ENCODE data around the gene LAMA2.

Gene LAMA2

DNA sequence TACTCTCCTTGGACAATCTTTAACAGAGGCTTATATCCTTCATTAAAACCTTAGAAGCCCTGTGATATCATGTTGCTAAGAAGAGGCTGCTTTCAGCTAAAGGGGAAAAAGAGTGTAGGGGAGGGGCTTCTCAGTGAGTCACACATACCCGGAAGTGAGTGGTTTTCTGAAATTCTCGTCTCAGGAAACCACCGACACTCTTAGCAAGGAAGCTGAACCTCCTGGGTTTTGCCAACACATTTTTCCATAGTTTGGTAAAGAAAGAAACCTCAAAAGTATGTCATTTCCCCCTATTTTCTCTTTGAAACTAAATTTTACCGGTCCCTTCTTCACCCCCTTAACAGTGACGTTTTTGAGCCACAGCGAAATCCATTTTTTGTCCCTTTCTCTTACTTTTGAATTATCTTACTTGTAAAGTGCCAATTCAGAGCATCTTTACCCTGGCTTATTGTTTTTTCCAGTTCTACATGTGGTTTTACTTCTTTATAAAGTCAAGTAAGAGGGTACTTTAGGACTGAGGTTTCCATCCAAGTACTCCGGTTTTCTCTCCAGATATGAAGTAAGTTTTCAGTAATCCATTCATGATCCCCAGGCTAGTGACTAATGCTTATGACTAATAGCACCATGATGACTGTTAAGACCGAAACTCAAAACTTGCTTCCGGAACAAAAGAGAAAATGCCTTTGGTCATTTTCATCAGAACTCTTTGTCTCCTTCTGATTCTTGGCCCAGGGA, 607.8 kb downstream of the LAMA2 start:
- peak; percentile 98 for DNase-seq (ENCODE audit: low read depth, low spot score)
- in situ Hi-C loops (cut with HindIII; ENCODE audit: low sequenced_read_pairs): no loop called here
- peak overlapping the region; percentile 36 for H3K4me3 ChIP-seq (ENCODE audit: low read depth, low read length)
- TF ChIP-seq CTCF (IDR thresholded peaks at IDR 0.05; ENCODE audit: low read depth, low read length): no peak

DNA sequence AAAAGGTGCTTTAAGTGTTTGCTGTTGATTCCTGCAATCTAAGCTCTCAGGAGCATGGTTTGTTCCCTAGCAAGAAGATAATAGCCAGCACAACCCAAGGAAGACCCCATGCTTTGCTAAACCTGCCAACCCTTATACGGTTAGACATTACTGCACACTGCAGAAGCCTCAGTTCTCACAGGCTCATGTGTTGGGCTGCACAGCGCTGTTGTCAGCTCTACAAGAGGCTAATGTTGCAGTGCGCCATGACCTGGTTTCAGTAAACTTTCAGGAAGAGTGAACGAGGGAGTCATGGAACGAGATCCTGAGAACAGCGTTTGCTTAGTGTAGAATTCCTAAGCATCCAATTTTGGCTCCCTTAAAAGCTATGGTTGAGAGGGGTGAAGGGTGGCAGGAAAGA, 608.5 kb downstream of the LAMA2 start:
- no peak overlapping the region for H3K4me3 ChIP-seq (ENCODE audit: low read depth, low read length)
- TF ChIP-seq CTCF (IDR thresholded peaks at IDR 0.05; ENCODE audit: low read depth, low read length): no peak
- in situ Hi-C loops (cut with HindIII; ENCODE audit: low sequenced_read_pairs): no loop called here
- no peak for DNase-seq (ENCODE audit: low read depth, low spot score)

DNA sequence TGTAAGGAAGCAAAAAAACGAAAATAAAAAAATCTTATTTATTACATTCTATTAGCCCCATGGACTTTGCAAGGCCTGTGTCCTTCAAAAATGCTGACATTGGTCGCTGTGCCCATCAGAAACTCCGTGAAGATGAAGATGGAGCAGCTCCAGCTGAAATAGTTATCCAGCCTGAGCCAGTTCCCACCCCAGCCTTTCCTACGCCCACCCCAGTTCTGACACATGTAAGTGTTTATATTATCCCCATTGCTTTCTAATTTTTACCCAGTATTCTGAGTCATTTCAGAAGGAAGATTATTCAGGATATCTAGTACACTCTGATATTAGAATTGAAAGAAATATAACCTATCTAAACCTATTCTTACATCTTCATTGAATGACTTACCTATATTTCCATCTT, 609.3 kb downstream of the LAMA2 start:
- DNase-seq (ENCODE audit: low read depth, low spot score): no peak
- H3K4me3 ChIP-seq (ENCODE audit: low read depth, low read length): no peak overlapping the region
- in situ Hi-C loops (cut with HindIII; ENCODE audit: low sequenced_read_pairs): no loop called here
- TF ChIP-seq CTCF (IDR thresholded peaks at IDR 0.05; ENCODE audit: low read depth, low read length): no peak

GRCh38 chr6:129493354-129493902, 610.5 kb downstream of the LAMA2 start:
- peak; percentile 73 for DNase-seq (ENCODE audit: low read depth, low spot score)
- in situ Hi-C loops (cut with HindIII; ENCODE audit: low sequenced_read_pairs): no loop called here
- no peak overlapping the region for H3K4me3 ChIP-seq (ENCODE audit: low read depth, low read length)
- no peak for TF ChIP-seq CTCF (IDR thresholded peaks at IDR 0.05; ENCODE audit: low read depth, low read length)

GRCh38 chr6:129494099-129494498, 611.2 kb downstream of the LAMA2 start:
- H3K4me3 ChIP-seq (ENCODE audit: low read depth, low read length): no peak overlapping the region
- in situ Hi-C loops (cut with HindIII; ENCODE audit: low sequenced_read_pairs): no loop called here
- TF ChIP-seq CTCF (IDR thresholded peaks at IDR 0.05; ENCODE audit: low read depth, low read length): no peak
- DNase-seq (ENCODE audit: low read depth, low spot score): no peak

GRCh38 chr6:129494586-129494985, 611.6 kb downstream of the LAMA2 start:
- in situ Hi-C loops (cut with HindIII; ENCODE audit: low sequenced_read_pairs): no loop called here

More at GRCh38 chr6:129494586-129494985, 611.6 kb downstream of the LAMA2 start:
- no peak for TF ChIP-seq CTCF (IDR thresholded peaks at IDR 0.05; ENCODE audit: low read depth, low read length)
- DNase-seq (ENCODE audit: low read depth, low spot score): no peak
- no peak overlapping the region for H3K4me3 ChIP-seq (ENCODE audit: low read depth, low read length)
